ENCODE measurements around the gene KNTC1. TPM values are rescaled to one million over a fixed set of nuclear protein-coding genes. Genes with fewer than 3 reads are reported as not detected.
A peak's percentile ranks its signal among the peaks of the same experiment; 100 is the strongest.

Gene KNTC1, protein sequence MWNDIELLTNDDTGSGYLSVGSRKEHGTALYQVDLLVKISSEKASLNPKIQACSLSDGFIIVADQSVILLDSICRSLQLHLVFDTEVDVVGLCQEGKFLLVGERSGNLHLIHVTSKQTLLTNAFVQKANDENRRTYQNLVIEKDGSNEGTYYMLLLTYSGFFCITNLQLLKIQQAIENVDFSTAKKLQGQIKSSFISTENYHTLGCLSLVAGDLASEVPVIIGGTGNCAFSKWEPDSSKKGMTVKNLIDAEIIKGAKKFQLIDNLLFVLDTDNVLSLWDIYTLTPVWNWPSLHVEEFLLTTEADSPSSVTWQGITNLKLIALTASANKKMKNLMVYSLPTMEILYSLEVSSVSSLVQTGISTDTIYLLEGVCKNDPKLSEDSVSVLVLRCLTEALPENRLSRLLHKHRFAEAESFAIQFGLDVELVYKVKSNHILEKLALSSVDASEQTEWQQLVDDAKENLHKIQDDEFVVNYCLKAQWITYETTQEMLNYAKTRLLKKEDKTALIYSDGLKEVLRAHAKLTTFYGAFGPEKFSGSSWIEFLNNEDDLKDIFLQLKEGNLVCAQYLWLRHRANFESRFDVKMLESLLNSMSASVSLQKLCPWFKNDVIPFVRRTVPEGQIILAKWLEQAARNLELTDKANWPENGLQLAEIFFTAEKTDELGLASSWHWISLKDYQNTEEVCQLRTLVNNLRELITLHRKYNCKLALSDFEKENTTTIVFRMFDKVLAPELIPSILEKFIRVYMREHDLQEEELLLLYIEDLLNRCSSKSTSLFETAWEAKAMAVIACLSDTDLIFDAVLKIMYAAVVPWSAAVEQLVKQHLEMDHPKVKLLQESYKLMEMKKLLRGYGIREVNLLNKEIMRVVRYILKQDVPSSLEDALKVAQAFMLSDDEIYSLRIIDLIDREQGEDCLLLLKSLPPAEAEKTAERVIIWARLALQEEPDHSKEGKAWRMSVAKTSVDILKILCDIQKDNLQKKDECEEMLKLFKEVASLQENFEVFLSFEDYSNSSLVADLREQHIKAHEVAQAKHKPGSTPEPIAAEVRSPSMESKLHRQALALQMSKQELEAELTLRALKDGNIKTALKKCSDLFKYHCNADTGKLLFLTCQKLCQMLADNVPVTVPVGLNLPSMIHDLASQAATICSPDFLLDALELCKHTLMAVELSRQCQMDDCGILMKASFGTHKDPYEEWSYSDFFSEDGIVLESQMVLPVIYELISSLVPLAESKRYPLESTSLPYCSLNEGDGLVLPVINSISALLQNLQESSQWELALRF (N-terminal part only)
- total RNA-seq (10 to 100 TPM; 11.4 to 34.0 TPM), polyA plus RNA-seq (10 to 100 TPM in 1 of 2 donors, 1 to 10 TPM in 1; 4.0 to 10.4 TPM)
- long read RNA-seq, donor 1, partial matches to known transcripts: 0 of 1 reads
- long read RNA-seq, donor 1, other reads (novel, unspliced or antisense): 0 of 1 reads
- long read RNA-seq, donor 2: 0 reads
- long read RNA-seq, donor 3: 0 reads
- long read RNA-seq, donor 4, partial matches to known transcripts: 0 of 2 reads
- long read RNA-seq, donor 4, other reads (novel, unspliced or antisense): 0 of 2 reads
- long read RNA-seq, donor 5, partial matches to known transcripts: 0 of 2 reads
- long read RNA-seq, donor 5, other reads (novel, unspliced or antisense): 0 of 2 reads

DNA sequence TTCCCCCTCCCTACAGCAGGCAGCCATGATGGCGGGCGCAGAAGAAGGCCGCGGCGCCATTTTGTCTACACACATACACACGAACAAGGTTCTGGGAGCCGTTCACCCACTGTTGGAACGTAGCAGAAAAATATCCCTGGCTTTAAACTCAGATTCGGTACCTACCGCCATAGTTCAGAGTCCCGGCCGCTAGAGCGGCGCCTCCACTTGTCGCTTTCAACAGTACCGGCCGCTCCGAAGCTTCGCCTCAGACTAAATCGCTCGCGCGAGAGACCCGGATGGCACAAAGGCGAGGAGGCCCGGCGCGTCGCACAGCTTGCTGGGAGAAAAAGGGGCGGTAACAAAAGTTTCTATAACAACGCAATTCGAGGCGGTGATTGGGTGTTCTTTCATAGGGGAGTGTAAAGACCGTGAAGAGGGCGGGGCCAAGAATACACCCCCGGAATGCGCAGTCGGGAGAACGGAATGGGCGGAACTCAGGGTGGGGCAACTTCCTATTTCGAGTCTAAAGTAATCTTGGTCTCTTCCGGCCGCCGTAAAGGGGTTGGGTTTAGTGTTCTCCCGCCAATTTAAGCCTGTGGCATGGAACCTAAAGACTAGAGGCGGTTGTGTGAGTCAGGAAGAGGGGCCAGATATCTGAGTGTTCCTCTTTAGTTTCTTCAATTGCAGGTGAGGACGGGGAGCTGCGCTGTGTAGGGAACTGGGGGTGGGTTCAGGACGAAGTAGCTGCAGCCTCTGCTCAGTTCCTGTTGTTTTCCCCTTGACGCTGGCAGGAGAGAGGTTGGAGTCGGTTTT is at the start of gene KNTC1, which contains the start of gene RSRC2:
Gene KNTC1 (plus strand): TSS at position 567 of the 795 bp plus-strand sequence. CDS start 2,815 bp downstream, outside the sequence.
Gene RSRC2 (minus strand): TSS at position 254 of the 795 bp plus-strand sequence. CDS start 83 bp downstream, at position 171.
- Histone ChIP-seq H3K9ac (ENCODE audit: insufficient read depth in 1 of 2, low read length in 2 of 2) (peak within 1 kb of the TSS; percentile 99), H3K4me3 (peak within 1 kb of the TSS; percentile 81), H3K36me3 (ENCODE audit: control insufficient read depth in 4 of 4, insufficient read depth in 4 of 4, low read length in 4 of 4) (peaks cover 0 to 18% (median 5%) of the 10 kb centered on the region in 4 donors), H3K27ac (ENCODE audit: low read depth in 1 of 2, low read length in 1 of 2) (peak within 1 kb of the TSS; percentile 97 to 100), H3K4me1 (ENCODE audit: control insufficient read depth in 5 of 5, insufficient read depth in 5 of 5, low read length in 5 of 5) (peaks cover 3 to 38% (median 15%) of the 10 kb centered on the region in 5 donors), H3K27me3 (ENCODE audit: control insufficient read depth in 3 of 3, insufficient read depth in 3 of 3, low read length in 2 of 3) (no peaks in the 10 kb centered on the region), H3K9me3 (ENCODE audit: control insufficient read depth in 4 of 4, insufficient read depth in 3 of 4, low read length in 3 of 4) (peaks cover 0 to 2% (median 0%) of the 10 kb centered on the region in 4 donors)
- TF ChIP-seq CTCF (IDR thresholded peaks at IDR 0.05; ENCODE audit: control extremely low read depth, extremely low read depth): no peak
- WGBS, 2 donors: 0% methylated on average over 51 of the region's 51 CpGs
- DNase-seq: peak; percentile 99 to 100 (median 100)
- ATAC-seq (ENCODE audit: insufficient read depth, low FRiP score): peak; percentile 94

GRCh38 chr12:122480753-122481152 is 46.3 kb upstream of the KNTC1 start:
- no peak overlapping the region for H3K27ac ChIP-seq (ENCODE audit: low read depth in 1 of 2, low read length in 1 of 2)
- H3K27me3 ChIP-seq (ENCODE audit: control insufficient read depth in 3 of 3, insufficient read depth in 3 of 3, low read length in 2 of 3): no peaks in the 10 kb centered on the region
- no peak overlapping the region for H3K9ac ChIP-seq (ENCODE audit: insufficient read depth in 1 of 2, low read length in 2 of 2)
- TF ChIP-seq CTCF (IDR thresholded peaks at IDR 0.05; ENCODE audit: control extremely low read depth, extremely low read depth): no peak
- WGBS, 2 donors: 97 to 99% methylated on average over 8 of the region's 8 CpGs
- no peaks in the 10 kb centered on the region for H3K4me1 ChIP-seq (ENCODE audit: control insufficient read depth in 5 of 5, insufficient read depth in 5 of 5, low read length in 5 of 5)
- H3K4me3 ChIP-seq: no peak overlapping the region
- no peak for DNase-seq
- ATAC-seq (ENCODE audit: insufficient read depth, low FRiP score): no peak
- peaks cover 17 to 49% (median 37%) of the 10 kb centered on the region in 4 donors for H3K36me3 ChIP-seq (ENCODE audit: control insufficient read depth in 4 of 4, insufficient read depth in 4 of 4, low read length in 4 of 4)
- no peaks in the 10 kb centered on the region for H3K9me3 ChIP-seq (ENCODE audit: control insufficient read depth in 4 of 4, insufficient read depth in 3 of 4, low read length in 3 of 4)
